IPS-18c (cell line): ENCODE data around the gene COX19.
"Not testable (repeated sequence)": the region's sequence is repeated elsewhere in the genome, so short reads cannot be mapped to it uniquely, and the experiment has no call there.

ENCODE experiments used
- H3K4me3 ChIP-seq: 2 replicates; pipeline ENCODE4 v1.7.0; 2013; ENCODE audit warnings: low read depth, mild to moderate bottlenecking, low read length, moderate library complexity; ENCODE audit not compliant: insufficient read depth
- H3K9me3 ChIP-seq: one replicate; pipeline ENCODE4 v1.6.1; 2013; ENCODE audit warnings: mild to moderate bottlenecking, low read length, moderate library complexity; ENCODE audit not compliant: control insufficient read depth, insufficient read depth

COX19 gene

DNA sequence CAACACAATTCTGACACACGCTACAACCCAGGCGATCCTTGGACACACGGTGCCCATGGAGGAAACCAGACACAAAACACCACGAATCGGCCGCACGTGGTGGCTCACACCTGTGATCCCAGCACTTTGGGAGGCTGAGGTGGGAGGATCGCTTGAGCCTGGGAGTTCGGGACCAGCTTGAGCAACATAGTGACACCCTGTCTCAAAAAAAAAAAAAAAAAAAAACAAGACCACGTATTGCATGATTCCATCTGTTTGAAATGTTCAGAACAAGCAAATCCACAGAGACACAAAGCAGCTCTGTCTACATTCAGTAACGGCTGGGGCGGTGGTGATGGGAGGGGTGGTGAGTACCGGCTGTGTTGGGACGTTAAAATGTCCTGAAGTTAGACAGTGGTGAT lies 46.0 kb downstream of the COX19 start:
- peaks cover 2% of the 10 kb centered on the region for H3K9me3 ChIP-seq

DNA sequence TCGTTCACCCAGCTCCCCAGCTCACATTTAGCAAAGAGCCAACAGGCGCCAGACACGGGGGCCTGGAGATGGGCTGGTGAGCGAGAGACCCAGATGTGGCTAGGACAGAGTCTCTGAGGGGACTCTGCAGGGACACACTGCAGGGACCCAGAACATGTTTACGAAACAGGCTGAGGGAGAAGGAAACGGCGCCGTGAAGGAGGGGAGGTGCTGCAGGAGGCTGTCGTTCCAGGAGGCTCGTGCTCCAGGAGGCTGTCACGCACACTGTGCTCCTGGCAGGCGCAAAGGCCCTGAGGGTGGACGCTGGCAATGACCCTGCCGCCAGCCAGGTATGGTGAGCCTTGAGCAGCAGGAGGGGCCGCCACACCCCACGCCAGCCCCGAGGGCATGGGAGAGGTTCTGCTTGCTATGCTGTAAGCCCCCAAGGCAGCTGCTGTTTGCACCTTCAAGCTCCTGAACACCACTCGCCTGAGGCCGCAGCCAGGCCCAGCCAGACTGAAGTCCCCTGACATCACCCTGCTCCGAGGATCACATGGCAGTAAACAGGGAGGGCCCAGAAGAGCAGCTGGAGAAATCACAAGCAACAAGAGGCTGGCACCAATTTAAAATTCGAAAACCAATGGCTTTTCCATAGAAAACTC lies 48.2 kb downstream of the COX19 start:
- Histone ChIP-seq H3K4me3 (no peak overlapping the region), H3K9me3 (peaks cover 2% of the 10 kb centered on the region)

More for the DNA sequence above, 46.0 kb downstream of the COX19 start:
- no peak overlapping the region for H3K4me3 ChIP-seq

DNA sequence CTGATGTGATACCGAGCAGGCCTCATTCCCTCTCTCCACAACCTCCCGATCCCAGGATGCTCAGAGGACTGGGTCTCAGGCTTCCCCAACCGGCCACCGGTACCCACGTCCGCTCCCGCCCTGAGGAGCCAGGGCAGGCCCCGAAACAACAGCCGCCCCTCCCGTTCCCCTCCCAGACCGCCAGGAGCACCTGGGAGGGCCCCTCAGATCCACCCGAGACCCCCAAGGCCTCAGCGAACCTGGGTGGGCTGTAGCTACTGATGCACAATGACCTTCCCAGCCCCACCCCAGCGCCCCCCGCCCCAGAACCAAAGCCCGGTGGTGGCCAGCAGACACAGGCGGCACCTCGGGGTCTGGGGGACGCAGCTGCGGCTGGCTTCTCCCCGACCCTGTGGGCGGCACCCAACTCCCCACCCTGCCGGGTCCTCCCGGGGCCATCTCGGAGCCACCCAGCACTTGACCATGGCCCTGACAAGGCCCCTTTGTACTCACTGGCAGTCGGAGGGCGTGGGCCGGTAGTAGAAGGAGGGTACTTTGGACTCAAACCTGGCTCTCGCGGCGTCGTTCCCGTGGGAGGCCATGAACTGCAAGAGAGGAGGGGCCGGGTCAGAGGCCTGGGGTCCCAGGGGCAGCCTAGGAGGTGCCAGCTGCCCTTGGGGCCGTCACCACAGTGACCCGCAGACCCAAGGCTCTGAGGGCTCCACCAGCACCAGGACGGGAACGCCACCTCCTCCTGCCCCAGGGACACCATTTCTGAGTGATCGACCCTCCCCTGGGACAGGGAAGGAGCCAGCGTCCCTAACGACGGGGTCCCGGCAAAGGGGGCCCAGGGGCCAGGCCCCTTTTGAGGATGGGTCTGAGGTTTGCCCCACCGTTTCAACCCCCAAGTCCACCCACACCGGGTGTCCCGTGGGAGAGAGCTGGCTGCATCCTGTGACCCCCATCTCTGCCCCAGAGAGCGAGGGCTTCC lies 49.0 kb downstream of the COX19 start:
- no peak overlapping the region for H3K4me3 ChIP-seq

DNA sequence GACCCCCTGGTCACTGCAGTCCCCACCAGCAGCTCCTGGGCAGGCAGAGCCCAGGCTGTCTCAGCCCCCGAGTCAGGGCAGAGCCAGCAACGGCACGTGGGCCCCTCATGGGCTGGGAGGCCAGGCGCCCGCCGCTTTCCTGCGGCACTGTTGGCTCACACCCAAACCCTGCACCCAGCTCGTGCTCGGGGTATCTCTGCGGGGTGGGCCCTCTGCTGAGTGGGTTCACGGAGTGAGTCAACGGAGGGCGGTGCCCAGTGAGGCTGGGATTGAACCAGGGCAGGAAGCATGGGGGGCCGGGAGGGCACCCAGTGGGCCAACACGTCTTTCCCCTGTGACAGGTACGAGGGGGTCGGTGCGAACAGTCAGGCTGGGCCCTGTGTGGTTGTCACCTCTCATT lies 49.7 kb downstream of the COX19 start:
- Histone ChIP-seq H3K4me3 (no peak overlapping the region), H3K9me3 (peaks cover 2% of the 10 kb centered on the region)

More for the DNA sequence above, 49.0 kb downstream of the COX19 start:
- H3K9me3 ChIP-seq = peaks cover 2% of the 10 kb centered on the region

DNA sequence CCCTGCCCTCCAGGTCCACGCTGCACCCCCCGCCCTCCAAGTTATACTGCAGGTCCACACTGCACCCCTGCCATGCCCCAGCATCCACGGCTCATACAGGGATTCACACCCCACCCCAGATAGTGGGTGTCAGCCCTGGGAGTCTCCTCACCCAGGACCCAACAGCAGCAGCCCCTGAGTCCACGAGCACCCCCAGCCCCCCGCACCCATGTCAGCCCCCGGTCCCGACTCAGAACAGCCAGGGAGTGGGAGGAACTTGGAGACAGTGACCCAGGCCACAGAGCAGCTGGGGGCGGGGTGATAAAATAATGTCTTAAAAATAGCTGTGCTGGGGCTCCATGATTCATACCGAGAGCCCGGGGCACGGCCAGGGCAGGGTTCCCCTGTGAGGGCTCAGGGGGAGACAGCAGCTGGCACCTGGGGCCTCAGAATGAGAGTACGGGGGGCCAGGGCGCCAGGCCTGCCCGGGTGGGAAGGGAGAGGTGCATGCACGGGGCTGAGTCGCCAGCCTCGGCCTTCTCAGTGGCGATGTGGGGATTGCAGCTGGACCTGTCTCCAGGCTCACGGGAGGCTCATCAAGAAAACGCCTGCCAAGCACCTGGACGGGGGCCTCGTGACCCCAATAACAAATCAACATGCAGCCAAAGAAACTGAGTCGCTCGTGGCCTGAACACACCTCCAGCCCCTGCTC lies 50.7 kb downstream of the COX19 start:
- peaks cover 2% of the 10 kb centered on the region for H3K9me3 ChIP-seq
- H3K4me3 ChIP-seq = no peak overlapping the region

DNA sequence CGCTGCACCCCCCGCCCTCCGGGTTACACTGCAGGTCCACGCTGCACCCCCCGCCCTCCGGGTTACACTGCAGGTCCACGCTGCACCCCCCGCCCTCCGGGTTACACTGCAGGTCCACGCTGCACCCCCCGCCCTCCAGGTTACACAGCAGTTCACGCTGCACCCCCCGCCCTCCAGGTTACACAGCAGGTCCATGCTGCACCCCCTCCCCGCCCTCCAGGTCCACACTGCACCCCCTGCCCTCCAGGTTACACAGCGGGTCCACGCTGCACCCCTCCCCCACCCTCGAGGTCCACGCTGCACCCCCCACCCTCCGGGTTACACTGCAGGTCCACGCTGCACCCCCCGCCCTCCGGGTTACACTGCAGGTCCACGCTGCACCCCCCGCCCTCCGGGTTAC lies 51.3 kb downstream of the COX19 start:
- H3K4me3 ChIP-seq, H3K9me3 ChIP-seq: not testable (repeated sequence)

DNA sequence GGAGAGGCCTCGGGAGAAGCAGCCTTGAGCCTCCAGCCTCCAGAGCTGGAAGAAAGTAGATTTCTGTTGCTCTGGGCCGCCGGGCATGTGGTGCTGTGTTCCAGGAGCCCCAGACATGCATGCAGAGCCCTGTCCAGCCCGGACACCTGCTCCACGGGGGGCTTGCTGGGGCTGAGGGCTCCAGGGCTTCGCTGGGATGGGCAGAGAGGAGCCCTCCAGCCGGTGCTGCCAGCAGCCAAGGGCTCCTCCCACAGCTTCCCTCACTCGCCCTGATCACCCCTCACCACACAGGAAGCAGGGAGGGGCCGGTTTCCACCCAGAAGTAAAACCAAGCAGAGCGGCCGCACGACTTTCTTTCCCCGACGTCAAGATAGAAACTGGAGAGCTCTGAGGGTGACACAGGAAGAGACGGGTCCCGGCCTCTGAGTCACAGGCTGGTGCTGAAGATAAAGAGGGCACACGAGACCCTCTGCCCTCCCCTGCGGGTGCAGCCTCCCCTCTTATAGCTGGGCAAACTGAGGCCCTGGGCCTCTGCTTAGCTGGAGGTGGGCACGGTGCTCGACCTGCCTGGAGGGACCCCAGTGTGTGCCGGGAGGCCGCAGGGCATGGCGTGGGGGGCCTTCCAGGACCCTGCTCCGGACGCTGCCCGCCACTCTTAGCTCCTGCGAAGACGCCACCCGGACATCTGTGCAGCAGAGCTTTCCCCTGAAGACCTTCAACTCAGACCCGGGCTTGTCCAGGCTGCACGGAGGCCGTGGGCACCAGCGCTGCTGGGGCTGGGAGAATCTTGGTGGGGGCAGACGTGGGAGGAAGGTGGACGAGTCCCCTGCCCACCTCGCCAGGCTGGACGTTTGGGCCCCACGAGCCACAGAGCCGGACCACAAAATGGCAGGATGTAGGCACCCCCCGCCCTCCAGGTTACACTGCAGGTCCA lies 52.0 kb downstream of the COX19 start:
- Histone ChIP-seq H3K9me3 (peaks cover 2% of the 10 kb centered on the region), H3K4me3 (no peak overlapping the region)

DNA sequence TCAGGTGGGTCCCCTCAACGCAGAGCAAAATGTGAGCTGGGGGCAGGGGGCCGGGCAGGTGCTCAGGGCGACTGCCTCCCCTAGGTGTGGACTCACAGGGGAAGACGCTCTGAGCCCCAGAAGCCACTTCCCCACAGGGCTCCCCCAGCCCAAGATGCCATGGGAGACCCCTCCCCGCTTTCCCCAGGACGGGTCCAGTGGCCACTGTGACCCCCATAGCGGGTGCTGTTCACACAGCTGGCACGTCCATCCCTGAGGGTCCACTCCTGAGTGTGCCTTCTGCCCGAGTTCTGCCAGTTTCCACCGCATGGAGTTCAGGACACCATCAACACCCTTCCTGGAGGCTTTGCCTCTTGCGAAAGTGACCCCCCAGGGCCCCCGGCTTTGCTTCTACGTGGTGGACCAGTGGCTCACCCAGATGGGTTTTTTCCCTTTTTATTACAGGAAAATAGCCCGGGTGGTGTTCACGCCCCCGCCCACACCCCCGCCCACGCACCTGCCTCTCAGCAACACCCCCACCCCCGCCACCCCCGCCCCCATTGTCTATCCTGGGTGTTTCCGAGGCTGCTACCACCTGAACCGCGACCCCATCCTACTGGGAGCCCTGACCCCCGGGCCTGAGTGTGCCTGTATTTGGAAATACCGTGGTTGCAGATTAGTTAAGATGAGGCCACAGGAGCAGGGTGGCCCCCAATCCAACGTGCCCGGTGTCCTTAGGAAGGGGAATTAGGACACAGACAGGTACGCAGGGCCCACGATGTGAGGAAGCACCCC lies 52.8 kb downstream of the COX19 start:
- Histone ChIP-seq H3K4me3 (no peak overlapping the region), H3K9me3 (peaks cover 2% of the 10 kb centered on the region)

DNA sequence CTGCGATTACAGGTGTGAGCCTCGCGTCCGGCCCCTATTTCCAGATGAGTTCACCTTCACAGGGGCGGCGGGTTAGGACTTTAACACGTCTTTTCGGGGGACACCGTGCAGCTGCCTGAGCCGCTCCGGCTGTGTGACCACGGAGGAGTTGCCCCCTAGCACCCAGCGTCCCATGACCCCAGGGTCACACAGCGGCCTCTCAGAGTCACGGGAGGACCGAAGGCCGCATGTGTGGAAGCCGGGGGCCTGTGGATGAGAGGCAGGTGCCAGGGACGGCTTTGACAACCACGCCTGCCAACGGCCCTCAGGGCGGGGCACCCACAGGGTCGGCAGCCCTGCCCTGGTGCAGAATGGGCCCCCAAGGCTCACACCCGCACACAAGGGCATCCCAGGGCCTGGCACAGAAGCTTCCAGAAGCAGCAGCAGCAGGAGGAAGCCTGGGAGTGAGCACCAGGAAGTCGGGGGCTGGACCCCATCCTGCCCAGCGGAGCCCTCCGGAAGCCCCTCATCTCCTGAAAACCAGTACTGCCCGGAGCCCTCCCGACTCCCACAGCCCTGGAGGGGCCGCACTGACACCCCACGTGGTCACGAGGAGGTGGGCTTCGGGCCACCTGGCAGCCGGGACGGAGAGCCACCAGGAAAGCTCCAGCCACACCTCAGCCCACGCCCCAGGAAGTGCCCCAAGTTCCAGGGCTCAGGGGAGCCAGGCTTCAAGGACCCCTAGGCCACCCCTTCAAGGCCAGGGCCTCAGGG lies 53.6 kb downstream of the COX19 start:
- Histone ChIP-seq H3K4me3 (no peak overlapping the region), H3K9me3 (peaks cover 2% of the 10 kb centered on the region)

DNA sequence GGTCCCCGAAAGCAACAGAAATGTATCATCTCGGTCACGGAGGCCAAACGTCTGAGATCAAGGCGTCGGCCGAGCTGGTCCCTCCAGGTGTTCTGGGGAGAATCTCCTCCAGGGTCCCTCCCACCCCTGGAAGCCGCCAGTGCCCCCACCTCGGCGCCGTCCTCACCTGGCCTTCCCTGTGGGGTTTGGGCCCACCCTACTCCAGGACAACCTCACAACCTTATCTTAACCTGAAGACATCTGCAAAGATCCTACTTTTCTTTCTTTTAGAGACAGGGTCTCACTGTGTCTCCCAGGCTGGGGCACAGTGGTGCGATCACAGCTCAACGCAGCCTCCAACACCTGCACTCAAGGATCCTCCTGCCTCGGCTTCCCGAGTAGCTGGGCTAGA lies 54.3 kb downstream of the COX19 start:
- Histone ChIP-seq H3K9me3 (peaks cover 2% of the 10 kb centered on the region), H3K4me3 (no peak overlapping the region)

DNA sequence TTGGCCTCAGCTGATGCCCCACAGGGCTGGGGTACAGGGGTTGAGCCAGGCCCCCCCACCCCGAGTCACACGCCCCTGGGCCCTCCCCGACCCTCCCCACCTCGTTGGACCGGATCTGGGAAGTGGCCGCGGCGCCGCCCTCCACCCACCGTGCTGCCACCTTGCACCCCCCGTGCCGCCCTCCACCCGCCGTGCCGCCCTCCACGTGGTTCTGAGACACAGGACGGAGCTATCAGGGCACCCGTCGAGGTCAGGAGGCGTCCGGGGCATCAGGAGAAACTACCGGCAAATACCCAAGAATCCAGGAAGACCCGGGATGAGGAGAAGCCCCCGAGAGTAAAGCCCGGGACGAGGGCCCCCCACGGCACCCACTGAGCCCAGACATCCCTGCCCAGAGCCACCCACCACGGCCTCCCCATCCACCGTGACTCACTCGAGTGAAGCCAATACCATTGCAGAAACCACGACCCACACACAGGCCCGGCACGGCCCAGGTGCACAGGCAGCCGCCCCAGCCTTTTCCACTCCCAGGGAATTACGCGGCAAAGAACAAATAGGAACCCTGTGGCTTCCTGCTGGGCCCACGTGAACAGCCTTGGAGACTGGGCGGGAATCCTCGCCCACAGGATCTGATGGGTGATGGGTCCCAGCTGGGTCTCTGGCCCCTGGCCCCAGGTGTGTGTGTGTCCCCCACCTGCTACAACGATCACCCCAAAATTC lies 54.8 kb downstream of the COX19 start:
- Histone ChIP-seq H3K9me3 (peaks cover 2% of the 10 kb centered on the region), H3K4me3 (no peak overlapping the region)

DNA sequence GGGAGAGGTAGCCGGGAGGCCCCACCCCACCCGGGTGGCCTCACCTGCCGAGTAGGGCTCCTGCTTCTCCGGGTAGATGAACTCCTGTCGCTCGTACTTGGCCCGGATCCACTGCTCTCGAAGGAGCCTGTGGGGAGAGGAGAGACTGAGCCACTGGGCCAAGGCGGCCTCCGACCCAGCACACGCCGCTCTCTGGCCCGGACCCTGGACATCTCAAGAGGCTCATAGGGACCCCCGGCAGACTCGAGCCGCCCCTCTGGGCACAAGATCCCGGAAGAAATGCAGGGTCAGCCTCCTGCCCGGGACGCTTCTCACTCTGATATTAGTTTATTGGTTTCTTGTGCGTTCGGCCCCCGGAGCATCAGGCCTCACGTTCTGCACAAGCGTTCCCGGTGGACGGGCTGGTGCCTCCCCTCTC lies 55.4 kb downstream of the COX19 start:
- Histone ChIP-seq H3K4me3 (no peak overlapping the region), H3K9me3 (peaks cover 2% of the 10 kb centered on the region)

DNA sequence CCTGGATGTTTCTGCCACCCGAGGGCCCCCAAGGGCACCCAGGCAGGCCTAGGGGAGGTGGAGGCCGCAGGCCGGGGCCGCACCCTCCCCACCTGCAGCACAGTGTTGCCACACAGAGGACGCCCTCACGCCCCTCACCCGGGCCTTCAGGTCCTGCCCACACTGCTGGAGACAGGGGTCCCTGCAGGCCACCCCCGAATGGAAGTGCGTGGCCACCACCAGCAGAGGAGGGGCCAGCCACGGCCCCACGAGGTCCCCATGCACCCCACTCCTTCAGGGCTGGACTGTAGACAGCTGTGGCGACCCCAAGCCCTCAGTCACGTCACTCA lies 56.3 kb downstream of the COX19 start:
- H3K4me3 ChIP-seq = no peak overlapping the region
- H3K9me3 ChIP-seq = no peaks in the 10 kb centered on the region

DNA sequence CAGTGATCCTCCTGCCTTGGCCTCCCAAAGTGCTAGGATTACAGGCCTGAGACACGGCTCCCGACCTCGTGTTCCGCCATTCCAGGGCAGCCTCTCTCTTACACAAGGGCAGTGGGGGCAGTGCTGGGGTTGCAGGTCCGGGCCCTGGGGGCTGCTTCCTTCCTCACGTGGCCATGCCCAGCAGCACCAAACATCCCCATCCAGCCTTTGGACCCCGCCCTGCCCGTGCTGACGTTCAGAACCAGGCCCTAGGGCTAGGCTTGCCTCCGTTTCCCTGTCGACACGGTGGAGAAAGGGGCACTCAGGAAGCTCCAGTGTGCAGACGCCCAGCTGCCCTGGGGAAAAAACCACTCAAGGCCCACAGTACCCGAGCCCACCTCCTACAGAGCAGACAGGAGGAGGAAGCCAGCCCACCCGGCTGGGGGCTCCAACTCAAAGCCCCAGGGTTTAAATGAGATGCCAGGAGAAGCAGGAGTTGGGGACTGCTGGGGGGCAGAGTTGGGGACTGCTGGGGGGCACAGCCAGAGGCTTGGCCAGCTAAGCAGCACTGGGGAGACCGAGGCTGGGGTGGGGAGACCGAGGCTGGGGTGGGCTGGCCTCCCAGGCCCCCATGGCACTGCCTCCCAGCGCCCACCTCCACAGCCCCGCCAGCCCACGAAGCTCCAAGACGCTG lies 56.8 kb downstream of the COX19 start:
- H3K4me3 ChIP-seq = no peak overlapping the region
- H3K9me3 ChIP-seq = no peaks in the 10 kb centered on the region

DNA sequence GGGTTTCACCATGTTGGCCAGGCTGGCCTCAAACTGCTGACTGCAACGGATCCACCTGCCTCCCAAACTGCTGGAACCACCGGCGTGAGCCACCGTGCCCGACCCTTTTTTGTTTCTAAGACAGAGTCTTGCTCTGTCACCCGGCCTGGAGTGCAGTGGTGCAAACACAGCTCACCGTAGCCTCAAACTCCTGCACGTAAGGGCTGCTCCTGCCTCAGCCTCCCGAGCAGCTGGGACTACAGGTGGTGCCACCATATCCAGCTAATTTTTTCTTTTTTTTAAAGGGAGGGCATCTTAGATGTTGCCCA lies 57.3 kb downstream of the COX19 start:
- Histone ChIP-seq H3K4me3 (no peak overlapping the region), H3K9me3 (no peaks in the 10 kb centered on the region)
